ENCODE measurements around the gene LSAMP.
"Not testable (repeated sequence)": the region's sequence is repeated elsewhere in the genome, so short reads cannot be mapped to it uniquely, and the experiment has no call there.

LSAMP gene

DNA sequence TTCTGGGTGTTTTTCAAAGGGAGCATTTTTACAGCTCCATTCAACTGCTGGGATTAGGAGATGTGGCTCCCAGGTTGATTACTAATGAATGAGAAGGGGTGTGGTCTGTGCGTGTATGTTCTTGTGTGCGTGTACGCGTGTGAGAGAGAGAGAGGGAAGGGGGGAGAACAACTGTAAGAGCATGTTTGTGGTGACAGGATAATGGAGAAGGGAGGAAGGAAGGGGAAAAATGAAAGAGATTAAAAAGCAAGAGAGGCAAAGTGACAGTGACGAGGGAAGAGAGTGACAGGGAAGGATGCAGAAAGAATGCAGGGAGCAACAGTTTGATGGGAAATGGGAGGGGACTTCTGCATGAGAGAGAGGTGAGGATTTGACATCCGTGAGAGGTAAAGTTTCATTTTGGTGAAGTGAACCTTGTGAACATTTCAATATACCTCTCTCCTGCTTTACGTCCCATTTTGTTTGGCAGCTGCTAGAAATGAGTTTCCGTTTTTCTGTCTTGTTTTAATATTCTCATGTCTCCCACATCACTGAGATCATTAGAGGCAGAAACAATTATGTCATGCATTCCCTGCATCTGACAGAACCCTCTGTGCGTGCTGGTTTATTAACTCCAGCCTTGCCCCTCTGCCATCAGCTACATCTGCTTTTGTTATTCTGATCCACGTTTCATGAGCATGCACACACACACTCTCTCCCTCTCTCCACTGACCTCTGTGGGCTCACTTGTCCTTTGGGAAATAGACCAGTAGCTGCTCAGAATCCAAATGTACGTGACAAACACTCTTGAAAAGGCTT is 660.3 kb downstream of the LSAMP start:
- DNase-seq, result peak in 1 of 2 experiments; percentile 1

DNA sequence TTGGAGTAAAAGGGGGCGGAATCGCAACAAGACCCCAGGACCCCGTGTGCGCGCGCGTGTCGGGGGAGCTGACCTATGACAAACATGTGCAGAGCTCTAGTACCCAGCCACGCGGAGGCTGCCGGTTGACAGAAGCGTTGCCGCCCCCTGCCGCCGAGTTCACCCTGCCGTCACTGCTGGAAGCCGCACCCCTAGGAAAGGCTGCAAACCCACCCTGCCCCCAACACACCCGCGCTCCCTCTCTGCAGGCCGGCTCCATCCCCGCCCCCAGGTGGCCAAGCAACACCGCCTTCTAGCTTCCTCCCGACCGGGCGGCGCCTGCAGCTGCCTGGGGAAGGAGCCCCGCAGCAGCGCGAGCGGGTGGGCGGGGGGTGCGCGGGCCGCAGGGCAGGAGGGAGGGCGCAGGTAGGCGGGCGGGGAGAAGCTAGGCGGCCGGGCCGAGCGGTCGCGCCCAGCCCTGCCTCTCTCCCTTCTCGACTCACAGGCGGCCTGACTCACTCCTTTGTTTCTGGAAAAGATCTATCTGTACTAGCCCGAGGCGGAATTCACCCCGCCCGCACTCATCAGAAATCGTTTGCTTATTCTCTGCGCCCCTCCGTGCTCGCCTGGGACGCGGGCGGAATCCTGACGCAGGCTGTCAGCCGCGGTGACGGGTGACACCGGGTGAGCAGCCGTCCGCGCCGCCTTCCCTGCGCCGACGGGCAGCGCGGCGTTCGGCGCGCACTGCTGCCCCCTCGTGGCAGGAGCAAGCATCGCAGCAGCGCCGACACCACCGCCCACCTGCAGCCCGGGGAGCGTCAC is 661.1 kb downstream of the LSAMP start:
- DNase-seq, result peak; percentile 86 to 93

DNA sequence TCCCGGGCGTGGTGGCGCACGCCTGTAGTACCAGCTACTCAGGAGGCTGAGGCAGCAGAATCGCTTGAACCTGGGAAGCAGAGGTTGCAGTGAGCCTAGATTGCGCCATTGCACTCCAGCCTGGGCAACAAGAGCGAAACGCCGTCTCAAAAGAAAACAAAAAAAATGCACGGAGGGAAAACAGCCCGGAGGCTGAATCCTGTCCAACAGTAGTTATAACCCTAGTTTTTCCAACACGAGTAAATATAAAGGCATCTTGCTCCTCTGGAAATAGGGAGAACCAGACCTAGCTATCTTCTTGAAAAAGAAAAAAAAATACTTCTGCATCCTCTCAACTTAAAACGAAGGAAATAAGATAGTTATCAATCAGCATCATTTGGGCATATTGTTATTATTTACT is 661.9 kb downstream of the LSAMP start:
- not testable (repeated sequence) for DNase-seq

DNA sequence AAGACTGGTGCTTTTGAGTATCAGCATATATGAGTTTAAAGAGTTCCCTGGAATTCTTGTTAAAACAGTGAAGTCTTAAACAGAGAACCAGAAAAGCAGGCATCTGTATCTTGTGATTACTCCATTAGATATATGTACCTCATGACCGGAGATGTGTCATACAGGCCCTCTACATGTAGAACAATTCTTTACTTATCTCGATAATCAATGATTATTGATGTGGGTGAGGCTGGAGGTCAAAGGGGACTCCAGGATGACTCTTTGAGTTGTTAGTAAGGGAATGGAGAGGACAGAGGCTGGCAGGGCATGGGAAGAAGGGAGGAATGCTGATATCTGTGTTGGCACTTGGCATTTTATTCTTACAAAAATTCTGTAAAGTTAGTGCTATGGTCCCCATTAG is 666.3 kb downstream of the LSAMP start:
- DNase-seq, result no peak

DNA sequence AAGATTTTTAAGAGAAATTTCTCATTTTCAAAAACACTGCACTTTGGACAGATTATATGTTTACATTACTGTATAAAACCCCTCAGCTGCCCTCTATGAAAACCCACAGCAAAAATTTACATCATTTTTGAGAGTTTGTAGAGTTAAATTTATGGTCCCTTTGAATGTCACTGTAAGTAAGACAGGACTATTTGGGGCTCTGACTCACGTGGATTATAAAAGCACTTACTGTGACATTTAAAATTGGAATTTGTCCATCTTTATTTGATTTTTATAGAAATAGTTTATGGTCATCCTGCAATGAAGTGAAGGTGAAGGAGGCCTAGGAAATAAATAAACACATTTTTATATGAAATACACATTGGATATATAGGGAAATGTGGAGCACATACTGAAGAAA is 672.3 kb downstream of the LSAMP start:
- DNase-seq, result no peak

DNA sequence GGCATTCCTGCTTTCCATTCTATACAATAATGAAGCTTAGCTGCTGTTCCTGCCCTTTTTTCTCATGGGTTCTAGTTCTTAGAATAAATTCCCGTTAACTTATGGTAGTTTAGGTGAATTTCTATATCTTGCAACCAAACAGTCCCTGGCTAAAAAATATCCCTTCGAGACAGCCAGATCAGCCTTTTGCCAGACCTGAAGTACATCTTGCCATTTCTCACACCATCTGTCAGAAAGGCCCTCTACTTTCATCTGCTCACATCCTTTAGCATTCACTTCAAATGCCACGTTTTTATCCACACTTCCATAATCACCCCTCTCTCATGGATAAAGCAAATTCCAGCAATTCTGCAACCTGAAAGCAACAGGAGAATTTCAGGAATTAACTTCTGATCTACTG is 676.6 kb downstream of the LSAMP start:
- no peak for DNase-seq

DNA sequence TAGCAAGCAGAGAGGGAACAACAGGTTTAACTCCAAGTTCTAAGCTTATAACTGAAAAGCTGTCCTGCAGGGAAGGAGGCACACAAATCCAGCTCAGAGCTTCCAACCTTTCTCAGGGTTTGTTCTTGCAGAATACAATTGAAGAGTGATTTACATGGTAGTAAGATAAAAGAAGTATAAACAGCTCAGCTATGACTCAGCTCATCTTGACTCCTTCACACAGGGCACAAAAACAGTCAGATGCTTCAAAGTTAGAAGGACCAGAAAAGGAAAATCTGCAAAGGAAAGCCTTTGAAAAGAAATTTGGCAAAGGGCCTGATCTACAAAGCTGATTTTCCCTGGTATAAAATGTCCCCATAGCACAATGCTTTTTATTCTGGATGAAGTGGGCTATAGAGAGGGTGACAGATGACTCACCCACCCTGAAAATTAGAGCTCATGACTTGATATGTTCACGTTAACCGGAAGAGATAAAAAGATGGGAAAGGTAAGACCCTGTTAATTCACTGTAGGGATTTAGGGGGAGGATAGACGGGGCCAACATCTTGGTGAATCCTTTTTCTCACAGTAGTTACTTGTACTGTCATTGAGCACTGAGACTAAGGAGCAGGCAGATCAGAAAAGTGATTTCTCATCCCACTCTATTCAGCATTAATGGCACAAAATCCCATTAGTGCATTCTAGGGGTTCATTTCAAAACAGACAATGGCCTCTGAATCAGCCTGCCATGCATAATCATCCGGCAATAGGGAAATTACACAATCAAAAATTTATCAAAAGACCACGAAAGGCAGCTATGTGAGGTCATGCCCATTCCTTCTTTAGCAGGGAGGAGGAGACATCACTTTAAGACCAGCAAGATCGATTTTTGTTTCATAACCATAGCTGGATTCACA is 678.5 kb downstream of the LSAMP start:
- no peak for DNase-seq

DNA sequence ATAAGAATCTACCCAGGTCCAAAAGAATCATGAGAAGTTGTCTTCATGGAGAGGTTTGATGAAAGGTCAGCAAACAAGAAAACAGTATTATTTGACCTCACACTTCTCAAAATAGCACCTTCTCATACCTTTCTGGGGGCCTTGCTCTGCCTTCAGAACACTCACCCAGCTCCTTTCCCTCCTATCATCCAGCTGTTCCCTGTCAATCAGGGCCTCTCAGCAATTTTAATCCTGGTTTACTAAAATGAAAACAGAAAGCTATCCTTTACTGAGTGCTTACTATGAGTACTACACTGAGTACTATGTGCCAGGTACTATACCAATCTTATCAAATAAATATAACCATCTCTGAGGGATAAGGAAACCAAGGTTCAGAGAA is 683.4 kb downstream of the LSAMP start:
- DNase-seq, result no peak

DNA sequence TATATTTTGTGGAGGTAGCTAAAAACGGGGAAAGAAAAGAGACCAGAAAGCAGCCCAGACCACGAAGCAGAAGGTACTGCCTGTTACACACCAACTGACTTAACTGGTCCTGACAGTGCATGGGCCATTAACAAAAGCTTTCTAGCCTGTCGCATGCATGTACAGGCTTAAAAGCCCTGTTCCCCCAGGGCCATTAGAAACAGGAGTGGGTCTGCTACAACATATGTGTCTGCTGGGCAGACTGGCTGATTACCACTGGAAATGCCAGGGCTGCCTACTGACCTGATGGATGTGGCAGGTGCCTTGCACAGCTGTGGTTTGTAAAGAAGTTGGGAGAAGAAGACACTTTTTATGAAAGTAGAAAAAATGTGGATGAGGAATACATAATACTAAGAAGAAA is 684.6 kb downstream of the LSAMP start:
- DNase-seq, result no peak

DNA sequence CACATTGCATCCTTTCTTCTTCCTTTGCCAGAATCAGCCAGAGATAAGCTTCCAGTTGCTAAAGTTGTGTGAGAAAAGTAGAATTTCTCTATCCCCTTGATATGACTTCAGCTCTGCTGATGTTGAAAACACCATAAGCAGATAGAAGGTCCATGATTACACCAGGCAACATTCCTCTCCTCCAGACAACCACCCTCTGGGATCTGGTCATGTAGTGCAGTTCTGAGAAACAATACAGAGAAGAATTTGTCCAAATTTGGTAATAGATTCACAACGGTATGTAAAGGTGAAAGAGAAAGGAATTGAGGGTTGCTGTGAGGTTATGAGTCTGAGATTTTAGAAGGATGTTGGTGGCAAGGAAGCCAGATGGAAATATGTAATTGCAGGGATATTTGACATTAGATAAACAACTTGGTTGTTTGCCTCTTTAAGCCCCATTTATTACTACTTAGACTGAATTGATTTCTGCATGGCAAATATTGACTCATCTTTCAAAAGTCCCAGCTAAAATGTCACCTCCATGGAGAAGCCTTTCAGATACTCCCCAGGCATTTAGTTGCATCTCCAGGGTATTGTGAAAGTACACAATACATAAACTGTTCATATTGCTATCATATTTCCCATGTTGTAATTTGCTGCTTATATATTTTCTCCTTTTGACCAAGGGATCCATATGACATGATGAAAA is 687.1 kb downstream of the LSAMP start:
- DNase-seq, result no peak

DNA sequence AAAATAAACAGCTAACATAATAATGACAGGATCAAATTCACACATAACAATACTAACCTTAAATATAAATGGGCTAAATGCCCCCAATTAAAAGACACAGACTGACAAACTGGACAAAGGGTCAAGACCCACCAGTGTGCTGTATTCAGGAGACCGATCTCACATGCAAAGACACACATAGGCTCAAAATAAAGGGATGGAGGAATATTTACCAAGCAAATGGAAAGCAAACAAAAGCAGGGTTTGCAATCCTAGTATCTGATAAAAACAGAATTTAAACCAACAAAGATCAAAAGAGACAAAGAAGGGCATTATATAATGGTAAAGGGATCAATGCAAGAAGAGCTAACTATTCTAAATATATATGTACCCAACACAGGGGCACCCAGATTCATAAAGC is 692.3 kb downstream of the LSAMP start:
- not testable (repeated sequence) for DNase-seq

Measured in NCI-H526 (cell line).